Body of pancreas (tissue), 4 donors: Measurements from ENCODE around the gene RSPO1. TPM values are rescaled to one million over a fixed set of nuclear protein-coding genes. Genes with fewer than 3 reads are reported as not detected.

Experiments
- ATAC-seq: fragments of 150-250 bp; one replicate; pipeline ENCODE4 v1.9.1; 2016
- DNase-seq, 4 donors: peaks; one replicate each; pipeline ENCODE4 v3.0.0-alpha.2; 2019
- H3K27ac ChIP-seq, 4 donors: fragments of 200-600 bp; sonication (generic); 1 replicate in 3 of 4; 2 replicates in 1 of 4; pipeline versions ENCODE4 v1.5.1 to v1.6.1; 2016 to 2019; ENCODE audit warnings: mild to moderate bottlenecking in 1 of 4, mixed read lengths in 1 of 4, moderate library complexity in 1 of 4
- H3K27me3 ChIP-seq, 2 donors: fragments of 200-600 bp; sonication (generic); one replicate each; pipeline ENCODE4 v1.6.0; 2016; ENCODE audit warnings: mild to moderate bottlenecking in 1 of 2
- H3K36me3 ChIP-seq, 2 donors: fragments of 200-600 bp; sonication (generic); replicated peaks in 1 of 2; 2 replicates each; pipeline ENCODE4 v1.5.1; 2016; ENCODE audit warnings: low read depth in 2 of 2; ENCODE audit not compliant: insufficient read depth in 1 of 2
- H3K4me1 ChIP-seq: fragments of 200-600 bp; sonication (generic); one replicate; pipeline ENCODE4 v1.6.0; 2016
- H3K4me3 ChIP-seq, 2 donors: fragments of 200-600 bp; sonication (generic); 1 replicate in 1 of 2; 2 replicates in 1 of 2; pipeline ENCODE4 v1.5.1; 2016 to 2019
- H3K9me3 ChIP-seq, 3 donors: fragments of 200-600 bp; sonication (generic); 1 replicate in 2 of 3; 2 replicates in 1 of 3; pipeline ENCODE4 v1.5.1; 2016
- CTCF ChIP-seq, 7 experiments: fragments of 450-650 bp in 4 of 7; fragments of 200-600 bp in 3 of 7; sonication (generic) in 3 of 7; IDR thresholded peaks; one replicate each; pipeline ENCODE4 v1.5.1; 2016 to 2019; ENCODE audit warnings: antibody characterized with exemption in 7 of 7
- POLR2A ChIP-seq, 3 donors: fragments of 450-650 bp; IDR thresholded peaks; one replicate each; pipeline ENCODE4 v1.6.1; 2016; ENCODE audit warnings: antibody characterized with exemption in 3 of 3, mild to moderate bottlenecking in 2 of 3
- WGBS, 2 donors: methylation state at CpG; one replicate each; pipeline ENCODE4 v1.1.5; 2017; 5-methylcytosine and 5-hydroxymethylcytosine counted together
- intact Hi-C: fragments of 100-400 bp; cut with DNase I; formaldehyde crosslinking; loops from one replicate; pipeline ENCODE4 v1.15.1; 2023
- total RNA-seq, 2 donors: library from RNA; depleted of rRNA; stranded (reverse); fragments of >200 nt; gene quantifications; one replicate each; pipeline ENCODE4 v1.1.0, GENCODE V29; 2016

The RSPO1 gene
- total RNA-seq, 2 donors from 2014 or later = 0.66 to 1.0 TPM

DNA sequence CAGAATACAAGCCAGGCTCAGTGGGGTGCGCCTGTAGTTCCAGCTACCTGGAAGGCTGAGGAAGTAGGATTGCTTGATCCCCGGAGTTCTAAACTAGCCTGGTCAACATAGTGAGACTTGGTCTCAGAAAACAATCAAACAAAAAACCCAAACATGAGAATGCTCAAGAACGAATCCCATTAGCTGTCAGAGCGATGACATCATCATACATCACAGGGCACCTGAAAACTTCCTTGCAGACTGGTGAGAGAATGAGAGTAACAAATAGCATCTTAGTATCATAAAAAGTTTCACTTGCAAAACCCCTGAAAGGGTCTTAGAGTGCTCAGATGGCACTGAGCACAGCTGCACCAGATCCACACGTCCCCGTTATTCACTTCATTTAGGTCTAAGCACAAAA, 36.6 kb upstream of the RSPO1 start:
- intact Hi-C loops = no loop called here
- Histone ChIP-seq H3K9me3 (no peaks in the 10 kb centered on the region), H3K4me3 (no peak overlapping the region), H3K27ac (no peak overlapping the region), H3K36me3 (no peaks in the 10 kb centered on the region), H3K27me3 (peaks cover 0 to 5% of the 10 kb centered on the region in 2 donors), H3K4me1 (no peaks in the 10 kb centered on the region)
- no peak for DNase-seq
- TF ChIP-seq POLR2A (IDR thresholded peaks at IDR 0.05) = no peak
- TF ChIP-seq CTCF (IDR thresholded peaks at IDR 0.05) = no peak
- 50 to 54% methylated on average over 6 of the region's 6 CpGs for WGBS, 2 donors
- no peak for ATAC-seq

GRCh38 chr1:37670133-37670532, 35.4 kb upstream of the RSPO1 start:
- Histone ChIP-seq H3K9me3 (no peaks in the 10 kb centered on the region), H3K4me1 (no peaks in the 10 kb centered on the region), H3K27ac (no peak overlapping the region), H3K36me3 (no peaks in the 10 kb centered on the region), H3K27me3 (peaks cover 0 to 5% of the 10 kb centered on the region in 2 donors), H3K4me3 (no peak overlapping the region)
- no peak for DNase-seq
- 53 to 56% methylated on average over 2 of the region's 2 CpGs for WGBS, 2 donors
- no peak for ATAC-seq
- TF ChIP-seq CTCF (IDR thresholded peaks at IDR 0.05) = no peak
- no peak for TF ChIP-seq POLR2A (IDR thresholded peaks at IDR 0.05)
- intact Hi-C loops = no loop called here

DNA sequence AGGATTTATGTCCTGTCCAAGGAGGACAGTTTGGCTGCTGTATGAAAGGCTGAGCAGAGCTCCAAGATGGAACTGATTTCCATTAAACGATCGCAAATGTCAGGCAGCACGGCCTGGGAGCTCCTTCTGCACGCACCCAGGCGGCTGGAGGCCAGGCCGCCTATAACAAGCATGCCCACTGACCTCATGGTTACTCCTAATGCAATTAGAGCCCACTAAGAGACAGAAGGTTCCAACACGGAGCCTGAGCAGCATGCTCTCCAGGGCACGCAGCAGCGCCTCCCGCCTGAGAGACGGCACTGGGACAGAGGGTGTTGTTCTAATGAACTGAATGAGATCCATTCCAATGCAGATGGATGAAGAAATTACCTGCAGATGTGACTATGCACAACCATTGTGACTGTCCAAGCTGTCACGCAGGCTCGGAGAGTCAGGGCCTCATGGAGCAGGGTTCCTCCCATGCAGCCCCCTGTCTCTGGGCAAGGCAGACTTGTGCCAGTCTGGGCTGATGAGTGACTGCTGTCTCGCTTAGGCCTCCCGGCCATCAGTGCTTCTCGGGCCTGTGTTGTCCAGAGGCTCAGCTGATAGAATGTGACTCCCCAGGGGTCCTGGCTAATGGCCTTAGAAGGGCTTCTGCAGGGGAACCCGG, 32.5 kb upstream of the RSPO1 start:
- H3K36me3 ChIP-seq = no peaks in the 10 kb centered on the region
- intact Hi-C loops = no loop called here
- no peak for ATAC-seq
- H3K27me3 ChIP-seq = peaks cover 0 to 5% of the 10 kb centered on the region in 2 donors
- no peak overlapping the region for H3K27ac ChIP-seq
- 49 to 65% methylated on average over 4 to 16 of the region's 17 CpGs for WGBS, 2 donors
- DNase-seq = no peak
- no peaks in the 10 kb centered on the region for H3K9me3 ChIP-seq
- H3K4me1 ChIP-seq = no peaks in the 10 kb centered on the region
- TF ChIP-seq POLR2A (IDR thresholded peaks at IDR 0.05) (no peak), CTCF (IDR thresholded peaks at IDR 0.05) (no peak)
- H3K4me3 ChIP-seq = no peak overlapping the region

DNA sequence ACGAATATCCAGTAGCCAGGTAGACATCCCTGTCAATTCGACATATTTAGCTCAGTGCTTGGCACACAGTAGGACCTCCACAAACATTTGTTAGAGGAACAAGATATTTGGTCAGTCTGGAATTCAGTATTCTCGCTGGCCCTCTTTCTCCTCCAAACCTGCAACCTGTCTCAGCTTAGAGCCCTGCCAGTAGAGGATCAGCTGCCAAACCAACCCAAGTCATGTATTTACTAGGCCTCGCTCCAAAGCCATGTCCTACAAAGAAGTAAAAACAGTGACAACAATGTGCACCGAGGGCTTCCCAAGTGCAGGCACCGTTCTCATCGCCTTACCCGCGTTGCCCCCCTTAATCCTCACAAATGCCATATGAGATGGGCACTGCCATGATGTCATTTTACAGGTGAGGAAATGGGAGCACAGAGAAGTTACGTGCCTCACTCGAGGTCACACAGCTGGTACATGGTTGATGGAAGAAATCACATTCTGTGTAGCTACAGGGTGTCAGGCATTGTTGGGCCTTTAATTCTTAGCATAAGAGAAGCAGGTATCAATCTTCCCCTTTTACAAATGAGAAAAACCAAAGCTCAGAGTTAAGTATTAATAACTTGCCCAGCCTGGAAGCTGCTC, 31.7 kb upstream of the RSPO1 start:
- no peak for TF ChIP-seq POLR2A (IDR thresholded peaks at IDR 0.05)
- no peak for TF ChIP-seq CTCF (IDR thresholded peaks at IDR 0.05)
- no peaks in the 10 kb centered on the region for H3K9me3 ChIP-seq
- WGBS, 2 donors = 69 to 72% methylated on average over 11 of the region's 11 CpGs
- no peaks in the 10 kb centered on the region for H3K36me3 ChIP-seq
- intact Hi-C loops = no loop called here
- ATAC-seq (no peak), DNase-seq (no peak)
- H3K27me3 ChIP-seq = peaks cover 0 to 5% of the 10 kb centered on the region in 2 donors
- H3K4me1 ChIP-seq = no peaks in the 10 kb centered on the region
- H3K4me3 ChIP-seq = no peak overlapping the region
- no peak overlapping the region for H3K27ac ChIP-seq
